Sigmoid colon (tissue), 4 donors: Measurements from ENCODE around the gene KRT16.

Source experiments
- EP300 ChIP-seq, 4 donors: sonication (generic); formaldehyde crosslinking; IDR thresholded peaks; one replicate each; pipeline ENCODE4 v1.6.1; 2017; ENCODE audit warnings: antibody characterized with exemption in 4 of 4
- POLR2A ChIP-seq, 2 donors: fragments of 450-650 bp; IDR thresholded peaks; one replicate each; pipeline ENCODE4 v1.6.1; 2016; ENCODE audit warnings: antibody characterized with exemption in 2 of 2, mild to moderate bottlenecking in 2 of 2, moderate library complexity in 2 of 2
- POLR2AphosphoS5 ChIP-seq, 4 donors: sonication (generic); formaldehyde crosslinking; IDR thresholded peaks; one replicate each; pipeline ENCODE4 v1.6.1; 2017; ENCODE audit warnings: antibody characterized with exemption in 4 of 4
- TF ChIP-seq, protein P1 (sequence below), 4 experiments: fragments of 450-650 bp in 3 of 4; fragments of 200-600 bp in 1 of 4; IDR thresholded peaks; one replicate each; pipeline ENCODE4 v1.5.1; 2016 to 2019; ENCODE audit warnings: antibody characterized with exemption in 4 of 4, mild to moderate bottlenecking in 3 of 4, moderate library complexity in 2 of 4

- TF ChIP-seq, protein P1, sequence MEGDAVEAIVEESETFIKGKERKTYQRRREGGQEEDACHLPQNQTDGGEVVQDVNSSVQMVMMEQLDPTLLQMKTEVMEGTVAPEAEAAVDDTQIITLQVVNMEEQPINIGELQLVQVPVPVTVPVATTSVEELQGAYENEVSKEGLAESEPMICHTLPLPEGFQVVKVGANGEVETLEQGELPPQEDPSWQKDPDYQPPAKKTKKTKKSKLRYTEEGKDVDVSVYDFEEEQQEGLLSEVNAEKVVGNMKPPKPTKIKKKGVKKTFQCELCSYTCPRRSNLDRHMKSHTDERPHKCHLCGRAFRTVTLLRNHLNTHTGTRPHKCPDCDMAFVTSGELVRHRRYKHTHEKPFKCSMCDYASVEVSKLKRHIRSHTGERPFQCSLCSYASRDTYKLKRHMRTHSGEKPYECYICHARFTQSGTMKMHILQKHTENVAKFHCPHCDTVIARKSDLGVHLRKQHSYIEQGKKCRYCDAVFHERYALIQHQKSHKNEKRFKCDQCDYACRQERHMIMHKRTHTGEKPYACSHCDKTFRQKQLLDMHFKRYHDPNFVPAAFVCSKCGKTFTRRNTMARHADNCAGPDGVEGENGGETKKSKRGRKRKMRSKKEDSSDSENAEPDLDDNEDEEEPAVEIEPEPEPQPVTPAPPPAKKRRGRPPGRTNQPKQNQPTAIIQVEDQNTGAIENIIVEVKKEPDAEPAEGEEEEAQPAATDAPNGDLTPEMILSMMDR (IDR thresholded peaks at IDR 0.05), result peak in 2 of 4 experiments; percentile 41 to 62
- TF ChIP-seq EP300 (IDR thresholded peaks at IDR 0.05), result no peak
- TF ChIP-seq POLR2AphosphoS5 (IDR thresholded peaks at IDR 0.05), result no peak
- TF ChIP-seq POLR2A (IDR thresholded peaks at IDR 0.05), result peak in 1 of 2 donors; percentile 34
Measured at GRCh38 chr17:41579484-41580243, 32.9 kb downstream of the KRT16 start.
